Right atrium auricular region (tissue), 2 donors: Measurements from ENCODE around the gene MICAL2. TPM values are rescaled to one million over a fixed set of nuclear protein-coding genes. Genes with fewer than 3 reads are reported as not detected.

Source experiments
- DNase-seq: peaks from one replicate; pipeline ENCODE4 v3.0.0-alpha.2; 2019; ENCODE audit warnings: low spot score
- H3K27ac ChIP-seq, 2 donors: fragments of 200-600 bp; sonication (generic); 1 replicate in 1 of 2; 2 replicates in 1 of 2; pipeline ENCODE4 v1.5.1; 2016 to 2019
- H3K27me3 ChIP-seq, 2 donors: fragments of 200-600 bp; sonication (generic); one replicate each; pipeline versions ENCODE4 v1.5.1 to v1.6.0; 2017 to 2019
- H3K36me3 ChIP-seq: fragments of 200-600 bp; sonication (generic); one replicate; pipeline ENCODE4 v1.5.1; 2016
- H3K4me1 ChIP-seq, 2 donors: fragments of 200-600 bp; sonication (generic); one replicate each; pipeline versions ENCODE4 v1.5.1 to v1.6.0; 2017 to 2019
- H3K4me3 ChIP-seq, 2 donors: fragments of 200-600 bp; sonication (generic); 1 replicate in 1 of 2; 2 replicates in 1 of 2; pipeline ENCODE4 v1.5.1; 2017 to 2019; ENCODE audit warnings: mild to moderate bottlenecking in 1 of 2, moderate library complexity in 1 of 2
- H3K9me3 ChIP-seq, 2 donors: fragments of 200-600 bp; sonication (generic); one replicate each; pipeline ENCODE4 v1.5.1; 2019
- total RNA-seq, 2 donors: library from RNA; depleted of rRNA; stranded (reverse); fragments of >200 nt; gene quantifications; one replicate each; pipeline ENCODE4 v1.1.0, GENCODE V29; 2016
- TF ChIP-seq, protein P1 (sequence below), 2 donors: fragments of 200-600 bp; sonication (generic); IDR thresholded peaks; one replicate each; pipeline ENCODE4 v1.5.1; 2019; ENCODE audit warnings: antibody characterized with exemption in 2 of 2

MICAL2 gene
- total RNA-seq, 2 donors from 2014 or later, result 77.6 to 84.5 TPM

DNA sequence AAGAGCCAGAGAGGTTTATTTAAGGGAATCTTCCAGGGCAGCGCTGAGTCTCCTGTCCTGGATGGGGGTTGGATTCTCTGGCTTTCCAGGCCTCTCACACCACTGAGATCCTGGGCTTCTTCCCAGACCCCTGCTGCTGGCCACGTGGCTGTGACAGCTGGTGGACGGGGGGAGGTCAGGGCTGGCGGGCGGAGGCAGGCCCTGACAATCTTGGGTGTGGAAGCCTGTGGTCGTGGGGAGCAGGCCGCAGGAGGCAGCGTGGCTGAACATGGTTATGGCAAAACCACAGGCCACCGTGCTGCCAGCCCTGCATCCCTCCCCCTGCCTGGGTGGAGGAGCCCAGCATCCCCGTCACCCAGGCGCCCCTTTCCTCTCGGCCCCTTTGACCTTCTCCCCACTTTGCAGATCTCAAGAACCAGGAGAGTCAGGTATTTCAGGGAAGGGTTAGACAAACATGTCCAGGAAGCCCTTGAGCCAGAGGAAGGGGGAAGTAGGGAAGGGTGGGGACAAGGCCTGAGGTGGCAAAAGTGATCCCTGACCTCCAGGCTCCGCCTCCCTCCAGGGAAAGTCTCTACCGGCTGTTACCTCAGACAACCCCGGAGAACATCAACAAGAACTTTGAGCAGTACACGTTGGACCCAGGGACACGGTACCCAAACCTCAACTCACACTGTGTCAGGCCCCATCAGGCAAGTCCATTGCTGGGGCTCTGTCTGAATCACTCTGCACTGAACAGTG, 111.8 kb downstream of the MICAL2 start:
- no peaks in the 10 kb centered on the region for H3K27me3 ChIP-seq
- no peaks in the 10 kb centered on the region for H3K9me3 ChIP-seq
- H3K27ac ChIP-seq, result peak overlapping the region; percentile 77 to 78
- no peak overlapping the region for H3K4me3 ChIP-seq
- TF ChIP-seq, protein P1, sequence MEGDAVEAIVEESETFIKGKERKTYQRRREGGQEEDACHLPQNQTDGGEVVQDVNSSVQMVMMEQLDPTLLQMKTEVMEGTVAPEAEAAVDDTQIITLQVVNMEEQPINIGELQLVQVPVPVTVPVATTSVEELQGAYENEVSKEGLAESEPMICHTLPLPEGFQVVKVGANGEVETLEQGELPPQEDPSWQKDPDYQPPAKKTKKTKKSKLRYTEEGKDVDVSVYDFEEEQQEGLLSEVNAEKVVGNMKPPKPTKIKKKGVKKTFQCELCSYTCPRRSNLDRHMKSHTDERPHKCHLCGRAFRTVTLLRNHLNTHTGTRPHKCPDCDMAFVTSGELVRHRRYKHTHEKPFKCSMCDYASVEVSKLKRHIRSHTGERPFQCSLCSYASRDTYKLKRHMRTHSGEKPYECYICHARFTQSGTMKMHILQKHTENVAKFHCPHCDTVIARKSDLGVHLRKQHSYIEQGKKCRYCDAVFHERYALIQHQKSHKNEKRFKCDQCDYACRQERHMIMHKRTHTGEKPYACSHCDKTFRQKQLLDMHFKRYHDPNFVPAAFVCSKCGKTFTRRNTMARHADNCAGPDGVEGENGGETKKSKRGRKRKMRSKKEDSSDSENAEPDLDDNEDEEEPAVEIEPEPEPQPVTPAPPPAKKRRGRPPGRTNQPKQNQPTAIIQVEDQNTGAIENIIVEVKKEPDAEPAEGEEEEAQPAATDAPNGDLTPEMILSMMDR (IDR thresholded peaks at IDR 0.05), result no peak
- H3K36me3 ChIP-seq, result peaks cover 36% of the 10 kb centered on the region
- no peak for DNase-seq
- peaks cover 0 to 79% of the 10 kb centered on the region in 2 donors for H3K4me1 ChIP-seq

DNA sequence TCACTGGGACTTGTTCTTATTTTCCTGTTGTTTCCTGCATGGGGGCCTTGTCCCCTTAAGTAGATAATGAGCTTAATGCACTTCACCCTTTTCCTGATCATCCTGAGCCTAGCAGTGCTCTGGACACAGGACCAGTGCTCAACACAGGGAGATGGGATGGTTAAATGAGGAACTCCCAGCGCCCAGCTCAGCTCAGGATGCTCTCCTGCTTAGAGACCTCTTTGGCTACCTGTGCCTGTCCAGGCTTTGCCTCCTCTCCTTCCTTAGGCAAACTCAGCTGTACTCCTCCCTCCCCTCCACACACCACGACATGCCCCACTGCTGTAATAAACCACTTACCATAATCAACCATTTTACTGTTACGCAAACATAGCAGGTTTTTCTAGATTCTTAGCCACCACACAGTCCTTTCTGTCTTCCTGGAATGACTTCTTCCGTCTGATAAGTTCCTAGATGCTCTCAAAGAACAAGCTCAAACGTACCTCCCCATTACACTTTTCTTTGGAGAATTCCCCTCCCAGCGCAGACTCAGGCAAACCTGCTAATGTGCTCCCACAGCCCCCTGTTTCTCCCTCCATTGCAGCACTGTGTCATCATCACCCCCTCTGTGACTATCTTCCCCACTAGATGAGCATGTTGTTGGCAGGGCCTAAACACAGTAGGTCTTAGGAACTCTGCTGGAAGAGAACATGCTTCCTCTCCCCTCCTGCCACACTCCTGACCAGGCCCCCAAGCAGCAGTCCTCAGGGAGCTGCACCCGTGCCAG, 113.6 kb downstream of the MICAL2 start:
- Histone ChIP-seq H3K27me3 (no peaks in the 10 kb centered on the region), H3K27ac (peak overlapping the region; percentile 77 to 78), H3K4me3 (no peak overlapping the region), H3K4me1 (peaks cover 0 to 64% of the 10 kb centered on the region in 2 donors), H3K36me3 (peaks cover 54% of the 10 kb centered on the region), H3K9me3 (no peaks in the 10 kb centered on the region)
- no peak for DNase-seq
- TF ChIP-seq, protein P1 (IDR thresholded peaks at IDR 0.05), result no peak

DNA sequence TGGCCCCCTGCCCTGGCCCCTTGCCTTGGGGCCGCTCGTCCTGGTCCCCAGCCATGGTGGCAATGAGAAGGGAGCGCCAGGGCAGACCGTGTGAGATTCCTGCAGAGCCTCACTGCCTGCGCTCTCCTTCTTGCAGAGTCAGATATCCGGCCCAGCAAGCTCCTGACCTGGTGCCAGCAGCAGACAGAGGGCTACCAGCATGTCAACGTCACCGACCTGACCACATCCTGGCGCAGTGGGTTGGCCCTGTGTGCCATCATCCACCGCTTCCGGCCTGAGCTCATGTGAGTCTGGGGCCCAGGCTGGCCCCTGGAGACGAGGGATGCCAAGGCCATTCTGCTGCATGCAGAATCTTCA, 114.1 kb downstream of the MICAL2 start:
- peak; percentile 82 for DNase-seq
- Histone ChIP-seq H3K9me3 (no peaks in the 10 kb centered on the region), H3K4me3 (no peak overlapping the region), H3K36me3 (peaks cover 57% of the 10 kb centered on the region), H3K27ac (peak overlapping the region; percentile 77 to 78), H3K4me1 (peaks cover 0 to 62% of the 10 kb centered on the region in 2 donors), H3K27me3 (no peaks in the 10 kb centered on the region)
- TF ChIP-seq, protein P1 (IDR thresholded peaks at IDR 0.05), result no peak

DNA sequence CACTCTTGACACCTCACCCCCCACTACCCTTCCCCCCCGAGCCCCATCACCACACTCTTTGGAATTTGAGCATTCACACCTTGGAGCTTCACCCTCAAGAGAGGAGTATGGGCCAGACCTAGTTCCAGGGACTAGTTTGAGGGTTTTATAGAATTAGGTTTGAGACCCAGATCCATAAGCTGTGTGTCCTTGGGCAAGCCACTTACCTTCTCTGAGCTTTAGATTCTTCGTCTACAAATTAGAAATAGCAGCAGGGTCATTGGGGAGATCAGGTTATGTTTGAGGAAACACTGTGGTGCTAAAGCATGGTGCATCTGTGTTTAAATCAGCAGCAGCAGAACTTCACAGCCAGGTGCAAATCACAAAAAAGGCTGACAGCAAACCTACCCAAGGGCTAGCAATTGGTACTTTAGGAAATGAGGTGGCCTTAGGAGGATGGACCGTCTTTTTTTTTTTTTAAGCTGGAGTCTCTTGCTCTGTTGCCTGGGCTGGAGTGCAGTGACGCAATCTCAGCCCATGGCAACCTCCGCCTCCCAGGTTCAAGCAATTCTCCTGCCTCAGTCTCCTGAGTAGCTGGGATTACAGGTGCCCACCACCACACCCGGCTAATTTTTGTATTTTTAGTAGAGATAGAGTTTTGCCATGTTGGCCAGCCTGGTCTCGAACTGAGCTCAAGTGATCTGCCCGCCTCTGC, 114.8 kb downstream of the MICAL2 start:
- peak overlapping the region; percentile 77 to 78 for H3K27ac ChIP-seq
- H3K4me3 ChIP-seq, result no peak overlapping the region
- no peaks in the 10 kb centered on the region for H3K27me3 ChIP-seq
- no peaks in the 10 kb centered on the region for H3K9me3 ChIP-seq
- TF ChIP-seq, protein P1 (IDR thresholded peaks at IDR 0.05), result no peak
- no peak for DNase-seq
- peaks cover 57% of the 10 kb centered on the region for H3K36me3 ChIP-seq
- H3K4me1 ChIP-seq, result peaks cover 0 to 56% of the 10 kb centered on the region in 2 donors

DNA sequence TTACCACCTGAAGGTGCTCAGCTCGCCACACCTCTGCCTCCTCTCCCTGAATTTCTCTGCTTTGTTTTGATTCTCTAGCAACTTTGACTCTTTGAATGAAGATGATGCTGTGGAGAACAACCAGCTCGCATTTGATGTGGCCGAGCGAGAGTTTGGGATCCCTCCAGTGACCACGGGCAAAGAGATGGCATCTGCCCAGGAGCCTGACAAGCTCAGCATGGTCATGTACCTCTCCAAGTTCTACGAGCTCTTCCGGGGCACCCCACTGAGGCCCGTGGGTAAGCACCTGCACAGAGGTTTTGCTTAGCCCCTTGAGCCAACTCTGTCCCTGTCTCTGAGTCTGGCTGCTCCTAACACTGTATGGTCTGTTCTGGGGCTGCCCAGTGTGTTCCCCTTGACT, 115.7 kb downstream of the MICAL2 start:
- TF ChIP-seq, protein P1 (IDR thresholded peaks at IDR 0.05), result no peak
- no peak overlapping the region for H3K27ac ChIP-seq
- DNase-seq, result no peak
- no peaks in the 10 kb centered on the region for H3K9me3 ChIP-seq
- H3K27me3 ChIP-seq, result no peaks in the 10 kb centered on the region
- H3K4me3 ChIP-seq, result no peak overlapping the region
- peaks cover 0 to 47% of the 10 kb centered on the region in 2 donors for H3K4me1 ChIP-seq
- peaks cover 64% of the 10 kb centered on the region for H3K36me3 ChIP-seq
